ENCODE measurements around the gene CAPN11. TPM values are rescaled to one million over a fixed set of nuclear protein-coding genes. Genes with fewer than 3 reads are reported as not detected.

The CAPN11 gene
- total RNA-seq, 4 donors from 2014 or later = 0.19 to 0.45 (median 0.27) TPM; not detected in 1

DNA sequence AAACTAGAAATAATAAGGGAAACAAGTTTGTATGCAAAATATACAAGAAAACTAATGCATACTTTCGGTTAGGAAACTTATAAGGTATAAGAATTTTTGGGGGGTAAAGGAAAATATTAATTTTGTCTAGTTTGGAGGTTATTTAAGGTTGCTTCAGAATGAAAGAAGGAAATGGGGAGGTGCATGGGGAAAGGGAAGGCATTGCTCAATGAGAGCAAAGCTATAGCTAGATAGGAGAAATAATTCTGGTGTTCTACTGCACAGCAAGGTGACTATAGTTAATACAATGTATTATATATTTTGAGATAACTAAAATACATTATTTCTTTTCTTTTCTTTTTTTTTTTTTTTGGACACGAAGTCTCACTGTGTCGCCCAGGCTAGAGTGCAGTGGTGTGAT is 52.7 kb downstream of the CAPN11 start:
- Histone ChIP-seq H3K9me3 (no peaks in the 10 kb centered on the region), H3K36me3 (no peaks in the 10 kb centered on the region), H3K4me3 (no peak overlapping the region), H3K27me3 (no peaks in the 10 kb centered on the region), H3K4me1 (peaks cover 0 to 5% (median 0%) of the 10 kb centered on the region in 3 donors), H3K27ac (no peak overlapping the region)
- TF ChIP-seq, protein P1, sequence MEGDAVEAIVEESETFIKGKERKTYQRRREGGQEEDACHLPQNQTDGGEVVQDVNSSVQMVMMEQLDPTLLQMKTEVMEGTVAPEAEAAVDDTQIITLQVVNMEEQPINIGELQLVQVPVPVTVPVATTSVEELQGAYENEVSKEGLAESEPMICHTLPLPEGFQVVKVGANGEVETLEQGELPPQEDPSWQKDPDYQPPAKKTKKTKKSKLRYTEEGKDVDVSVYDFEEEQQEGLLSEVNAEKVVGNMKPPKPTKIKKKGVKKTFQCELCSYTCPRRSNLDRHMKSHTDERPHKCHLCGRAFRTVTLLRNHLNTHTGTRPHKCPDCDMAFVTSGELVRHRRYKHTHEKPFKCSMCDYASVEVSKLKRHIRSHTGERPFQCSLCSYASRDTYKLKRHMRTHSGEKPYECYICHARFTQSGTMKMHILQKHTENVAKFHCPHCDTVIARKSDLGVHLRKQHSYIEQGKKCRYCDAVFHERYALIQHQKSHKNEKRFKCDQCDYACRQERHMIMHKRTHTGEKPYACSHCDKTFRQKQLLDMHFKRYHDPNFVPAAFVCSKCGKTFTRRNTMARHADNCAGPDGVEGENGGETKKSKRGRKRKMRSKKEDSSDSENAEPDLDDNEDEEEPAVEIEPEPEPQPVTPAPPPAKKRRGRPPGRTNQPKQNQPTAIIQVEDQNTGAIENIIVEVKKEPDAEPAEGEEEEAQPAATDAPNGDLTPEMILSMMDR (IDR thresholded peaks at IDR 0.05) = no peak
- TF ChIP-seq POLR2A (IDR thresholded peaks at IDR 0.05) = no peak
- TF ChIP-seq EP300 (IDR thresholded peaks at IDR 0.05) = no peak
- no peak for TF ChIP-seq POLR2AphosphoS5 (IDR thresholded peaks at IDR 0.05)
- no peak for ATAC-seq
- 68 to 93% methylated on average over 2 to 3 of the region's 3 CpGs for WGBS, 2 donors (ENCODE audit: low coverage in 1 of 2)

DNA sequence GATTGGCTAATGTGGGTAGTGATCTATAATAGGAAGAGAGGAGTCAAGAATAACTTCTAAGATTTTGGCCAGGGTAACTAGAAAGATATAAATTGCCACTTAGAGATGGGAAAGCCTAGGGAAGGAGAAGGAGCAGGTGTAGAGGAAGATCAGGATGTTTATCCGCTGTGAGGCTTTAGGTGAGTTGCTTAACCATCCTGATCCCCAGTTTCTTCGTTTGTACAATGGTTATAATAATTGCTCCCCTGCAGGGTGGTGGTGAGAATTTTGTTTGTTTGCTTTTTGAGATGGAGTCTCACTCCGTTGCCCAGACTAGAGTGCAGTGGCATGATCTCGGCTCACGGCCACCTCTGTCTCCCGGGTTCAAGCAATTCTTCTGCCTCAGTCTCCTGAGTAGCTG is 55.7 kb downstream of the CAPN11 start:
- Histone ChIP-seq H3K27ac (no peak overlapping the region), H3K36me3 (no peaks in the 10 kb centered on the region), H3K9me3 (no peaks in the 10 kb centered on the region), H3K27me3 (no peaks in the 10 kb centered on the region), H3K4me3 (no peak overlapping the region), H3K4me1 (peaks cover 0 to 36% (median 21%) of the 10 kb centered on the region in 3 donors)
- 86 to 94% methylated on average over 3 to 6 of the region's 6 CpGs for WGBS, 2 donors (ENCODE audit: low coverage in 1 of 2)
- no peak for TF ChIP-seq EP300 (IDR thresholded peaks at IDR 0.05)
- TF ChIP-seq POLR2AphosphoS5 (IDR thresholded peaks at IDR 0.05) = no peak
- no peak for TF ChIP-seq POLR2A (IDR thresholded peaks at IDR 0.05)
- TF ChIP-seq, protein P1 (IDR thresholded peaks at IDR 0.05) = no peak
- no peak for ATAC-seq

DNA sequence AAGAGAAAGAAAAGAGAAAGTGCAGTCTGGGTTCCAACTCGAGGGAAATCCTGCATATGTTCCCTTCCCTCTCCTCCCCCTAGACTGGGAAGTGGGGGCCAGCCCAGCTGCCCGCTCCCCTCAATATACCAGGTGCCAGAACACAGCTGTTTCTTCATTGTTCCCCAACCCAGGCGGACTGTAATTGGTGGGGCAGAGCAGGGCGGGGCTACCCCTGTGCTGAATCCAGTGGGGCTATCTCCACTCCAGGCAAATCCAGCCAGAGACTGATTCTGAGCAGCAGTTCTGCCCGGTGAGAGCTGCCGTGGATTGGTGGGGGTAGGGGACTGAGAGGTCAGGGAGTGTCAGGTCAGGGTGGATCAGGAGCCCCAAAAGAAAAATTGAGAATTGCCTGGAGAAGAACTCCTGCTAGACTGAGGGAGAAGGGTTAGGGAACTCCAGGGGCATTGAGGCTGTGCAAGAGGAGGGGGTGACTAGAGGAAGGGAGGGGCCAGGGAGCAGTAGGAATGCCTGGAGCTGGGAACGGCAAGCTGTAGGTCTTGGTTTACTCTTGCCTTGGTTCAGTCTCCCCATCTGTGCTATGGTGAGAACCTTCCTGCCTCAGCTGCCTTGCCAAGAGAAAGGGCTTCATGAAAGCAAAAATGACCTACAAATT is 58.2 kb downstream of the CAPN11 start, which contains the start of gene MYMX:
TSS of gene MYMX (plus strand) at position 250 of the 655 bp plus-strand sequence. CDS start 546 bp downstream, outside the sequence.
- Histone ChIP-seq H3K4me3 (peak within 1 kb of the TSS in 1 of 2 donors; percentile 18), H3K36me3 (no peaks in the 10 kb centered on the region), H3K27ac (peak within 1 kb of the TSS in 3 of 4 donors; percentile 98 to 99 (median 99)), H3K9me3 (no peaks in the 10 kb centered on the region), H3K4me1 (peaks cover 0 to 60% (median 32%) of the 10 kb centered on the region in 3 donors), H3K27me3 (no peaks in the 10 kb centered on the region)
- no peak for ATAC-seq
- TF ChIP-seq EP300 (IDR thresholded peaks at IDR 0.05) (no peak), POLR2A (IDR thresholded peaks at IDR 0.05) (no peak), POLR2AphosphoS5 (IDR thresholded peaks at IDR 0.05) (no peak)
- TF ChIP-seq, protein P1 (IDR thresholded peaks at IDR 0.05) = no peak
- 12 to 15% methylated on average over 3 to 4 of the region's 7 CpGs for WGBS, 2 donors (ENCODE audit: low coverage in 1 of 2)

DNA sequence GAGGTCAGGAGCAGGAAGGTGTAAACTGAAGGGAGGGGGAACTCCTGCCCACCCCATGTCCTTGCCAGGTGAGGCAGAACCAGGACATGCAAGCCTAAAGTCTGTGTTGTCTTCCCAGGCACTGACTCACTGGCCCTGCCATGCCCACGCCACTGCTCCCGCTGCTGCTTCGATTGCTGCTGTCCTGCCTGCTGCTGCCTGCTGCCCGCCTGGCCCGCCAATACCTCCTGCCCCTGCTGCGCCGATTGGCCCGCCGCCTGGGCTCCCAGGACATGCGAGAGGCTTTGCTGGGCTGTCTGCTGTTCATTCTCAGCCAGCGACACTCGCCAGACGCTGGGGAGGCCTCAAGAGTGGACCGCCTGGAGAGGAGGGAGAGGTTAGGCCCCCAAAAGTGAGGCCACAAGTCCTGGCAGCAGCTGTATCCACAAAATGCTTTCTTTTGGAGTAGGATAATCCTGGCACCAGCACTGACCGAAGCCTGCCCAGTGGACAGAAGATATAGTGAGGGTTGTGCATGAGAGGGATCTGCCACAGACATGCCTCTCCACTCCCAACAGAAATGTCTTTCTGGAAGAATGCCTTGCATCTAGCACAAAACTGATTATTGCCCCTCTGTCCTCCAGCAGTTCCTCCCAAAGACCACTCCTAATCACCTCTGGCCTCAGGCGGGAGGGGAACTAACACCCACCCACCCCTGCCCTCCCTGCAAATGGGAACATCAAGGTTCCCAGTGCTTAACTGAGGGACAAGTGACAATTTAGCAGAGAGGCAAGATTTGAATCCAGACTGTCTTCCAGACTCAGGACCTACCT is 58.9 kb downstream of the CAPN11 start:
- no peaks in the 10 kb centered on the region for H3K9me3 ChIP-seq
- TF ChIP-seq POLR2A (IDR thresholded peaks at IDR 0.05) (no peak), POLR2AphosphoS5 (IDR thresholded peaks at IDR 0.05) (no peak), EP300 (IDR thresholded peaks at IDR 0.05) (no peak)
- TF ChIP-seq, protein P1 (IDR thresholded peaks at IDR 0.05) = no peak
- H3K4me1 ChIP-seq = peaks cover 1 to 68% (median 38%) of the 10 kb centered on the region in 3 donors
- H3K36me3 ChIP-seq = no peaks in the 10 kb centered on the region
- H3K27ac ChIP-seq = peak overlapping the region in 3 of 4 donors; percentile 98 to 99 (median 99)
- no peak for ATAC-seq
- no peak overlapping the region for H3K4me3 ChIP-seq
- 60% methylated on average over 4 of the region's 16 CpGs; no CpG with 5 or more reads in 1 of the 2 donors for WGBS, 2 donors (ENCODE audit: low coverage in 1 of 2)
- no peaks in the 10 kb centered on the region for H3K27me3 ChIP-seq
